GM19351 (cell line): ENCODE data around the gene IFT88.
A peak's percentile ranks its signal among the peaks of the same experiment; 100 is the strongest.

ENCODE experiments used
- ATAC-seq: cut with Tn5 transposase; IDR thresholded peaks from one replicate; pipeline ENCODE4 v1.9.1; 2021; ENCODE audit warnings: mild to moderate bottlenecking, moderate library complexity; ENCODE audit not compliant: unreplicated experiment

IFT88 gene, protein sequence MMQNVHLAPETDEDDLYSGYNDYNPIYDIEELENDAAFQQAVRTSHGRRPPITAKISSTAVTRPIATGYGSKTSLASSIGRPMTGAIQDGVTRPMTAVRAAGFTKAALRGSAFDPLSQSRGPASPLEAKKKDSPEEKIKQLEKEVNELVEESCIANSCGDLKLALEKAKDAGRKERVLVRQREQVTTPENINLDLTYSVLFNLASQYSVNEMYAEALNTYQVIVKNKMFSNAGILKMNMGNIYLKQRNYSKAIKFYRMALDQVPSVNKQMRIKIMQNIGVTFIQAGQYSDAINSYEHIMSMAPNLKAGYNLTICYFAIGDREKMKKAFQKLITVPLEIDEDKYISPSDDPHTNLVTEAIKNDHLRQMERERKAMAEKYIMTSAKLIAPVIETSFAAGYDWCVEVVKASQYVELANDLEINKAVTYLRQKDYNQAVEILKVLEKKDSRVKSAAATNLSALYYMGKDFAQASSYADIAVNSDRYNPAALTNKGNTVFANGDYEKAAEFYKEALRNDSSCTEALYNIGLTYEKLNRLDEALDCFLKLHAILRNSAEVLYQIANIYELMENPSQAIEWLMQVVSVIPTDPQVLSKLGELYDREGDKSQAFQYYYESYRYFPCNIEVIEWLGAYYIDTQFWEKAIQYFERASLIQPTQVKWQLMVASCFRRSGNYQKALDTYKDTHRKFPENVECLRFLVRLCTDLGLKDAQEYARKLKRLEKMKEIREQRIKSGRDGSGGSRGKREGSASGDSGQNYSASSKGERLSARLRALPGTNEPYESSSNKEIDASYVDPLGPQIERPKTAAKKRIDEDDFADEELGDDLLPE

DNA sequence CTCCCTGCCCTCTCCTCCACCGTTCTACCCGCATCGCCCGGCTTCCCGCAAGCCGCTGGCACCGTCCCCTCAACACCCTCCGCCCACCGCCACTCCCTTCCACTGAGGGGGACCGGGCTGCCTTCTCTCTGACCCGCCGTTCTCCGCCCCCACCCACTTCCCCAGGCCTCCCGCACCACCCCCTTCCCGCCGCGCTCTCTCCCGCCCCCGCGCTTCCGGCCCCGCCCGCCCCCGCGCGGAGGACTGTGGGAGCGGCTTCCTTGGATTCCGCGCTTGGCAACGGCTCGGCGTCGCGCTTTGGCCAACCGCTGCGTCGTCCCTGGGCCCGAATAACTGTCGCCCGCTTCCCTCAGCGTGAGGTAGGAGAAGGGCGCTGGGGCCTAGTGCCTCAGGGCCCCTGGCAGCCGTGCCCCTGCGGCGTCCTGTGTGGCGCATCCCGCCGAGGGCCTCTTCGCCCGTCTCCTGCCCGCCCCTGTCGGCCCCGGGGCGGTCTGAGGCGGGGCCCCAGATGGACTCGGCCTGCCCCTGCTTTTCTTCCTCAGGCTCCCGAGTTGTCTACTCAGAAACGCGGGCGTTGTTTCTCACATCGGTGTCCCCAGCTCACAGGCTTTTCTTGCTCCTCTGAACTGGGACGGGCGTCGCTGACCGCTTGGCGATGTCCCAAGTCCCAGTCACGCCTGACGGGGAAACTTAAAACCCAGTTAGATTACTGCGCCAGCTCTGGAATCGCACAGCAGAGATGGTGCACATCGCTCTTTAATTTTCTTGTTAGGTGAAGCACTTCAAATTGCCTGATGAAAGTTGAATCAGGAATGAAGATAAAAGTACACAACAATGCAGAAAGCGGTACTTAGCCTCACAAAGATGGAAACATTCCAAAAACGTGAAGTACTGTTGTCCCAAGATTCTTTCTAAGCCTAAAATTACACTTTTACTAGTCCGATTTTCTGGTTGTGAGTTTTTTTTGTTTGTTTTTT is at the start of gene IFT88:
Gene IFT88, plus strand, starts transcription at position 260 of the 977 bp plus-strand sequence. CDS start 7,229 bp downstream, outside the sequence.
- peak; percentile 78 for ATAC-seq

DNA sequence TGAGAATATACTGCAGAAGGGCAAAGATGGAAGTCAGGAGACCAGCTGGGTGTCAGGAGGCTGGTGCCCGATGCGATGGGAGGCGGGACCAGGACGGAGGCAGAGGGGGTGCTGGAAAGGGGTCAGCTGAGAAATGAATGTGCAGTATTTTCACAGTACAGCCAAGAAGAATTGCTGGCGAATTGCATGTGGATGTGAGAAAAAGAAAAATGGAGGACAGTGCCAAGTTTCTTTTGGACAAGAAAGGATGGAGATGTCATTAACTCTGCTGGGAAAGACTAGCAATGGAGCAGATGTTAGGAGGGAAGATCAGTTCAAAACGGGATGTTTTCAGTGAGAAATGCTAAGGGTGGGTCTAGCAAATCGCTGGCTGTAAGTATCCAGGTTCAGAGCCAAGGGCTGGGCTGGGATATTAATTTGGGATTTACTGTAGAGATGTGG is 48.3 kb upstream of the IFT88 start:
- no peak for ATAC-seq

- ATAC-seq: no peak
Observed at GRCh38 chr13:20519875-20520274, 47.1 kb upstream of the IFT88 start.

- no peak for ATAC-seq
Observed at GRCh38 chr13:20521364-20522115, 45.4 kb upstream of the IFT88 start.

GRCh38 chr13:20525144-20525600 is 41.8 kb upstream of the IFT88 start:
- ATAC-seq: peak; percentile 9

DNA sequence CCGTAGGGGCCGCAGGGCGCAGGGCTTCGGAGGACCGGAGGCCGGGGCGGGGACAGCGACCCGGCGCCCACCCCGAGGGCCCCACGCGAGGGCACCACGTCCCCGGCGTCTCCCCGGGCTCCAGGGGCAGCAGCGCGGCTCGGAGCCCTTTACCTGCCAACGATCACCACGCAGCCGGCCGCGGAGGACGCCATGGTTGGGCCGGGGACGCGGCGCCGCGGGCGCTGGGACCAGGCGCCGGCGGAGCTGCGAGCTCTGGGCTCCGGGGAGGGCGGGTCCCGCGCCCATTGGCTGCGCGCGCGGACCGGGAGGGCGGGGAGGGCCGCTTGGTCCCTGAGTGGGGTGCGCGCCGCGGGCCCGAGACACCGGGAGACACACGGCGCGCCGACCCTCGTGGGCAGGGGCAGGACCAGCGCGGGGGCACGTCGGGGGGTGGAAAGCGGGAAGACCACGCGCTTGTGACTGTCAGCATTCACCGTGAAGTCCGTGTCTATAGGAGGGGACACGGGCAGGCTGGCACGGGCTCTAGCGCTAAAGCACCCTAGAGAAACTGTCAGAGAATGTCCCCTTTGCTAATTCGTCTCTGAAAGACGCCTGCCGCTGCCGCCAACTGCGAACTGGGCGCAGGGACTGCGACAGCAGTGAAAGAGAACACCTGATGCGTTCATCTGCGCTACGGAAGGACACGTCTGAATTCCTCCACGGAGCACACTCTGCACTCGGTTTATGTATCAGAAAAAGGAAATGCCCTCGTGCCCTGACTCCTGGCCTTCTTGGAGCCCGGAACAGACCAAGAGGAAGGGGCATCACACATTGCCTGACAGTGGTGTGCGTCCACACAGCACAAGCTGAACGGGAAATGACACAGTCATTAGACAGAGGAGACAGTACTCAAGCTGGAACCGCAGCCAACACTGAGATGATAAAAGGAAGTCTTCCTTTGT is 41.1 kb upstream of the IFT88 start, which contains the start of gene CRYL1:
Gene CRYL1, minus strand, starts transcription at position 257 of the 944 bp plus-strand sequence. Its CDS starts 63 bp downstream, at position 194.
- ATAC-seq: peak; percentile 59

GRCh38 chr13:20526664-20527063 is 40.3 kb upstream of the IFT88 start:
- no peak for ATAC-seq

DNA sequence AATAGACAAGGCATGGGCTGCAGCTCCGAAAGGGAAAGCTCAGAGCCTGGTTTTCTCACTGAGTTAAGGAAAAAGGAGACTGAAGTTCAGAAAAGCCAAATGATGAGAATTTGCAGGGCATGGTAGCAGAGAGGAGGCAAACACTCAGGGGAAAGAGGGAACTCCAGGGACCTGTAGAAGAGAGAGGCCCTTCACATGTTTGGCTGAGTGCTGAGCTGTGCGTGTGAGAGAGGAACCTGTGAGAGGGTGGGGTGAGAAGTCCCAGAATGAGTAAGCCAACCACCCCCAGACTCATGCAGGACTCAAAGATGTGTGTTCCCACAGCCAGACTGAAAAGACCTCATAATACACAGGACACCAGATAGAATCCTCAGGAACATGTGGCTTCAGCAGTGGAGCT is 38.5 kb upstream of the IFT88 start:
- peak; percentile 63 for ATAC-seq

DNA sequence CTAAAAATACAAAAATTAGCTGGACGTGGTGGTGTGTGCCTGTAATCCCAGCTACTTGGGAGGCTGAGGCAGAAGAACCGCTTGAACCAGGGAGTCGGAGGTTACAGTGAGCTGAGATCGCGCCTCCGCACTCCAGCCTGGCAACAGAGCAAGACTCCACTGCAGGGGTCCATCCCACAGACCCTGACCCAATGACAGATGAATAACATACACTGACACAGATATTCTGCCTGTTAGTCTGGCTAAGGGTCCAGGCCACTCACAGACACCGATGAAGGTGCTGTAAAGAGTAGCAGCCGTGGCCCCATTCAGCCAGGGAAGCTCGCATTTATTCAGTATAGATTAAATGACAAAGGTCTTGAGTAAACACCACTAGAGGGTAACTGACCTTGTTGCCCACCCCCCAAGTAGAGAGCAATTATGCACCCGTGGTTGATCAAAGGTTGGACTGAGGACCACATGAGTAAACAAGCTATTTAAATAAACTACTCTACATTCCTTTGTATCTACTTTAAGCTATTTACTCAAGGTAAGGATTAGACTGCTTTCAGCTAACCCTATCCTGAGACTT is 32.8 kb upstream of the IFT88 start:
- no peak for ATAC-seq

GRCh38 chr13:20536992-20537391 is 30.0 kb upstream of the IFT88 start:
- ATAC-seq: no peak

DNA sequence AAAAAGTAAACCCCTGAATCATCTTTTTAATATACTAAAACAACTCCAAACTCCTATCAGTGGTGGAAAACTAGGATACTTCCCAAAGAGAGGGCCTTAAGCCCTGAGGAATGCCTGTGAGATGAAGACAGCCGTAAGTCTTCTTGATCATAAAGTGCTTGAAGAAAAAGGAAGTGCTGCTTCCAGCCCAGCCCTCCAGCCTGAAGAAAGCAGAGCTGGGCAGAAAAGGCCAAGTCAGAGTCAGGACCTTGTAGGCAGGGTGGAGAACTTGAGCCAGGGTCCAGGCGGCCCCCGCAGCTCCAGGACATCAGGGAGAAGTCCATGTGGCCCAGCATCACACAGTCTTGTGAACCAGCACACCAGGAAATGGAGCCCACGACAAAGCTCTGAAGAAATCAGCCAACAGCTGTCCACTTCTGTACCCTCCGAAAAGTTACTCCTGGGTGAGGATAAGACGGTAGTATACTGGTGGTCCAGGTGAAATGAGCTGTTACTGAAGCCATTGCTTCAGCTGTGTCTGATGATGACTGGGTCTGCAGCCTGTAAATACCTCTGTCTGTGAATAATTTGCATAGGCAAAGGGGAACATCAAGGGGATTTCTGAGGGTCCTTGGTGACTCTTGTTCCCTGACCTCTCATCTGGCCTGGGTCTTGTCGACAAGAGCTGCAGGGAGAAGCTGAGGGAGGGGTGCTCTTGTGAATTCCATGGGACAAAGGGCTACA is 22.6 kb upstream of the IFT88 start:
- peak; percentile 57 for ATAC-seq

- peak; percentile 50 for ATAC-seq
Observed at GRCh38 chr13:20546556-20546955, 20.4 kb upstream of the IFT88 start.

DNA sequence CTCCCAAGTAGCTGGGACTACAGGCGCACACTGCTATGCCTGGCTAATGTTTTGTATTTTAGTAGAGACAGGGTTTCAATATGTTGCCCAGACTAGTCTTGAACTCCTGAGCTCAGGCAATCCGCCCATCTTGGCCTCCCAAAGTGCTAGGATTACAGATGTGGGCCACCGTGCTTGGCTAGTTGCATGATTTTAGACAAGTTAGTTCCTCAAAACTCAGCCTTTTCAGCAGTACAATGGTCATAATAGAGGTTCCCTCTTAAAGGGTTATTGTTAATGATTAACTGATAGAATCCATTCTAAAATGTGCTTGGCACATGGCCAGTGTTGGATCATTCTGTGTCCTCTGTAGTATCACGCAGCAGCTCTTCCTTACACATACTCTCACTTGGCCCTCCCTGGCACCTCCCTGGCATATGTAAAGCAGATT is 19.5 kb upstream of the IFT88 start:
- ATAC-seq: no peak

- no peak for ATAC-seq
Observed at GRCh38 chr13:20550799-20551198, 16.2 kb upstream of the IFT88 start.

DNA sequence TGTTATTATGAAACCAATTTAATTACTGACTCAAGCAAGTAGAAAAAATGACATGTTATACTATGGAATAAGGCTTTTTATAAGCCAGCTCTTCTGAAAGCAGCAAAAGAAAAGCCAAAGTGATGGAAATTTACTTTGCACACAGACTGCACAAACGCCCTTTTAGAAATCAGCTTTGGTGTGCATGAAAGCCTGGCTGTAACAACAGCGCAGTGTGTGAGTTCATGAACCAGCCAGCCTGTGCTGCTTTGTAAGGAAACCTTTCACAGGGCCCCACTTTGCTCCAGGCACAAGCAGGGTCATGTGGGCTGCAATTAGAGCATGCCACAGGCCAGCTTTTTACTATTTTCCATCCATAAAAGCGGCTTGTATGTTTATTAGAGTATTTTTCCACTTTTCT is 13.6 kb upstream of the IFT88 start:
- no peak for ATAC-seq

DNA sequence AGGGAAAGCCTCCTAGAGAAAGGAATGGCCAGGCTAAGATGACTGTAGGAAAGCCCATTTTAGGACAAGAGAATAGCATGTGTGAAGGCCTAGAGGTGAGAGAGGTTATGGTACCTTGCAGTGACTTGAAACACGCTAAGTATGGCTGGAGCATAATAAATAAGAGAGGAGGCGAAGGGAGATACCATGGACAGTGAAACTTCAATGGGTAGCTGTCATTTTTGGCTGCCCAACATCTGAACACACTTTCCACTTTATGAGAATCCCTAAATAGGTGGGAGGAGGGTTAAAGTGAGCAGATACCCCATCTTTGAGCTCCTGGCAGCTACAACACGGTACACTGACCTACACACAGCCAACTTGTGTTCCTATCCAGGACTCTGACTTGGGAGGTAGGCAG is 8.0 kb upstream of the IFT88 start:
- no peak for ATAC-seq

GRCh38 chr13:20559659-20560356 is 7.1 kb upstream of the IFT88 start:
- ATAC-seq: no peak
